GM23338 (cell line): ENCODE results near the gene RFC3.

ENCODE experiments used
- CTCF ChIP-seq, 2 experiments: fragments of 200-600 bp in 1 of 2; sonication (generic) in 1 of 2; conservative IDR thresholded peaks; 2 replicates each; pipeline versions ENCODE4 v1.5.1 to v1.6.1; 2016 to 2017; ENCODE audit warnings: antibody characterized with exemption in 2 of 2, low read depth in 2 of 2, mild to moderate bottlenecking in 2 of 2, moderate library complexity in 1 of 2
- EZH2 ChIP-seq: fragments of 200-600 bp; sonication (generic); IDR thresholded peaks from one replicate; pipeline ENCODE4 v1.8.0; 2017; ENCODE audit warnings: antibody characterized with exemption, mild to moderate bottlenecking, low read depth; ENCODE audit not compliant: unreplicated experiment
- POLR2AphosphoS5 ChIP-seq: IDR thresholded peaks from 2 replicates; pipeline ENCODE4 v1.6.1; 2016; ENCODE audit warnings: antibody characterized with exemption, low read depth
- REST ChIP-seq: IDR thresholded peaks from one replicate; pipeline ENCODE4 v1.6.1; 2018; ENCODE audit warnings: antibody characterized with exemption; ENCODE audit not compliant: unreplicated experiment

GRCh38 chr13:33840402-33840801 is 22.5 kb downstream of the RFC3 start:
- TF ChIP-seq POLR2AphosphoS5 (no peak), CTCF (conservative IDR thresholded peaks at IDR 0.05; ENCODE audit: low read depth in 2 of 2) (no peak), EZH2 (no peak), REST (no peak)
